Progenitor cell of endocrine pancreas (in vitro differentiated cells): Measurements from ENCODE around the gene SLC1A4. TPM values are rescaled to one million over a fixed set of nuclear protein-coding genes. Genes with fewer than 3 reads are reported as not detected.

Experiments used
- DNase-seq: peaks from one replicate; pipeline ENCODE4 v3.0.0; 2021; ENCODE audit warnings: low spot score; ENCODE audit not compliant: unreplicated experiment
- H3K27ac Mint-ChIP-seq: 2 replicates; pipeline ENCODE4 v1.8.0; 2021; ENCODE audit warnings: mild to moderate bottlenecking, moderate library complexity, mixed read lengths
- H3K27me3 Mint-ChIP-seq: 2 replicates; pipeline ENCODE4 v1.8.0; 2021; ENCODE audit warnings: mixed read lengths
- H3K36me3 Mint-ChIP-seq: 2 replicates; pipeline ENCODE4 v1.8.0; 2022; ENCODE audit warnings: mixed read lengths; ENCODE audit not compliant: insufficient read depth
- H3K4me1 Mint-ChIP-seq: 2 replicates; pipeline ENCODE4 v1.8.0; 2021; ENCODE audit warnings: low read depth, mixed read lengths
- H3K4me3 Mint-ChIP-seq: 2 replicates; pipeline ENCODE4 v1.8.0; 2021; ENCODE audit warnings: low read depth, mild to moderate bottlenecking, moderate library complexity, mixed read lengths
- H3K9me3 Mint-ChIP-seq: 2 replicates; pipeline ENCODE4 v1.8.0; 2021; ENCODE audit warnings: low read depth, mixed read lengths
- CTCF ChIP-seq: fragments of 200-600 bp; sonication (generic); IDR thresholded peaks from one replicate; pipeline ENCODE4 v1.5.0; 2021; ENCODE audit warnings: antibody characterized with exemption, mild to moderate bottlenecking; ENCODE audit not compliant: unreplicated experiment
- total RNA-seq: library from RNA; stranded (reverse); gene quantifications from 2 replicates; pipeline ENCODE4 v1.2.1, GENCODE V29; 2021

Gene SLC1A4
- total RNA-seq, 1 donor from 2014 or later, result 12.5 TPM

- H3K9me3 Mint-ChIP-seq, result no peaks in the 10 kb centered on the region
- no peak for DNase-seq
- H3K27ac Mint-ChIP-seq, result no peak overlapping the region
- H3K36me3 Mint-ChIP-seq, result peaks cover 19% of the 10 kb centered on the region
- no peak overlapping the region for H3K4me3 Mint-ChIP-seq
- H3K4me1 Mint-ChIP-seq, result no peaks in the 10 kb centered on the region
- no peaks in the 10 kb centered on the region for H3K27me3 Mint-ChIP-seq
- no peak for TF ChIP-seq CTCF
Measured at GRCh38 chr2:65013776-65014175, 24.6 kb downstream of the SLC1A4 start.

GRCh38 chr2:65015731-65016130 lies 26.5 kb downstream of the SLC1A4 start:
- Mint-ChIP-seq H3K27ac (no peak overlapping the region), H3K4me3 (no peak overlapping the region), H3K4me1 (no peaks in the 10 kb centered on the region), H3K27me3 (no peaks in the 10 kb centered on the region), H3K36me3 (peaks cover 26% of the 10 kb centered on the region), H3K9me3 (no peaks in the 10 kb centered on the region)
- DNase-seq, result no peak
- no peak for TF ChIP-seq CTCF

GRCh38 chr2:65016789-65017188 lies 27.6 kb downstream of the SLC1A4 start:
- H3K9me3 Mint-ChIP-seq, result no peaks in the 10 kb centered on the region

GRCh38 chr2:65017335-65017734 lies 28.1 kb downstream of the SLC1A4 start:
- DNase-seq, result no peak
- H3K9me3 Mint-ChIP-seq, result no peaks in the 10 kb centered on the region

More at GRCh38 chr2:65016789-65017188, 27.6 kb downstream of the SLC1A4 start:
- no peak for DNase-seq
- Mint-ChIP-seq H3K27me3 (no peaks in the 10 kb centered on the region), H3K27ac (no peak overlapping the region), H3K36me3 (peaks cover 24% of the 10 kb centered on the region), H3K4me1 (peaks cover 3% of the 10 kb centered on the region), H3K4me3 (no peak overlapping the region)
- no peak for TF ChIP-seq CTCF

GRCh38 chr2:65018141-65018582 lies 29.0 kb downstream of the SLC1A4 start:
- no peak for DNase-seq
- no peak for TF ChIP-seq CTCF
- H3K27ac Mint-ChIP-seq, result no peak overlapping the region
- no peaks in the 10 kb centered on the region for H3K27me3 Mint-ChIP-seq
- H3K4me1 Mint-ChIP-seq, result peaks cover 3% of the 10 kb centered on the region
- no peak overlapping the region for H3K4me3 Mint-ChIP-seq
- peaks cover 24% of the 10 kb centered on the region for H3K36me3 Mint-ChIP-seq
- H3K9me3 Mint-ChIP-seq, result no peaks in the 10 kb centered on the region

More at GRCh38 chr2:65017335-65017734, 28.1 kb downstream of the SLC1A4 start:
- peaks cover 3% of the 10 kb centered on the region for H3K4me1 Mint-ChIP-seq
- peaks cover 26% of the 10 kb centered on the region for H3K36me3 Mint-ChIP-seq
- no peak overlapping the region for H3K4me3 Mint-ChIP-seq
- H3K27me3 Mint-ChIP-seq, result no peaks in the 10 kb centered on the region
- no peak overlapping the region for H3K27ac Mint-ChIP-seq
- TF ChIP-seq CTCF, result no peak
